Measurements from ENCODE around the gene CFAP221.

GRCh38 chr2:119586085-119586484, 41.8 kb downstream of the CFAP221 start:
- no peak for TF ChIP-seq GATA2 (IDR thresholded peaks at IDR 0.05; ENCODE audit: low read depth, low read length)
- TF ChIP-seq GATA3 (IDR thresholded peaks at IDR 0.05; ENCODE audit: low read depth, low read length), result no peak

Data from SH-SY5Y (cell line).